Neural progenitor cell (in vitro differentiated cells): Measurements from ENCODE around the gene KLHL40. TPM values are rescaled to one million over a fixed set of nuclear protein-coding genes. Genes with fewer than 3 reads are reported as not detected.

Experiments
- DNase-seq: peaks from one replicate; pipeline ENCODE4 v3.0.0-alpha.2; 2016; ENCODE audit warnings: low spot score
- H2AFZ ChIP-seq: fragments of 200-600 bp; sonication (generic); replicated peaks from 2 replicates; pipeline ENCODE4 v1.6.1; 2016; ENCODE audit warnings: antibody characterized with exemption
- H3F3A ChIP-seq: fragments of 200-600 bp; sonication (generic); 2 replicates; pipeline ENCODE4 v1.6.1; 2016; ENCODE audit warnings: antibody characterized with exemption, low read depth
- H3K27ac ChIP-seq: fragments of 200-600 bp; sonication (generic); 2 replicates; pipeline ENCODE4 v1.5.1; 2016; ENCODE audit warnings: mild to moderate bottlenecking
- H3K27me3 ChIP-seq: fragments of 200-600 bp; sonication (generic); 2 replicates; pipeline ENCODE4 v1.6.1; 2016; ENCODE audit warnings: mild to moderate bottlenecking, moderate library complexity
- H3K36me3 ChIP-seq: fragments of 200-600 bp; sonication (generic); 2 replicates; pipeline ENCODE4 v1.5.1; 2016
- H3K4me1 ChIP-seq: fragments of 200-600 bp; sonication (generic); 2 replicates; pipeline ENCODE4 v1.6.1; 2016; ENCODE audit warnings: mixed run types
- H3K4me2 ChIP-seq: fragments of 200-600 bp; sonication (generic); 2 replicates; pipeline ENCODE4 v1.6.1; 2016
- H3K4me3 ChIP-seq: fragments of 200-600 bp; sonication (generic); 2 replicates; pipeline ENCODE4 v1.5.1; 2016
- H3K79me2 ChIP-seq: fragments of 200-600 bp; sonication (generic); 2 replicates; pipeline ENCODE4 v1.6.1; 2016; ENCODE audit warnings: low read depth
- H3K9ac ChIP-seq: fragments of 200-600 bp; sonication (generic); 2 replicates; pipeline ENCODE4 v1.6.1; 2016
- H3K9me3 ChIP-seq: fragments of 200-600 bp; sonication (generic); 2 replicates; pipeline ENCODE4 v1.5.1; 2016; ENCODE audit warnings: low read depth
- H4K20me1 ChIP-seq: fragments of 200-600 bp; sonication (generic); 2 replicates; pipeline ENCODE4 v1.6.1; 2016; ENCODE audit warnings: low read depth
- H3K27ac Mint-ChIP-seq: 3 replicates; pipeline ENCODE4 v1.8.0; 2021; ENCODE audit warnings: mixed read lengths
- H3K27me3 Mint-ChIP-seq: 2 replicates; pipeline ENCODE4 v1.8.0; 2022; ENCODE audit warnings: low read depth, mild to moderate bottlenecking, inconsistent platforms, moderate library complexity, mixed read lengths; ENCODE audit not compliant: insufficient read depth
- H3K36me3 Mint-ChIP-seq: 3 replicates; pipeline ENCODE4 v1.8.0; 2021; ENCODE audit warnings: mixed read lengths
- H3K4me1 Mint-ChIP-seq: 3 replicates; pipeline ENCODE4 v1.8.0; 2021; ENCODE audit warnings: mixed read lengths
- H3K4me3 Mint-ChIP-seq: 3 replicates; pipeline ENCODE4 v1.8.0; 2021; ENCODE audit warnings: mild to moderate bottlenecking, moderate library complexity, mixed read lengths
- H3K9me3 Mint-ChIP-seq: 3 replicates; pipeline ENCODE4 v1.8.0; 2020; ENCODE audit warnings: mixed read lengths
- EZH2 ChIP-seq: fragments of 200-600 bp; sonication (generic); IDR thresholded peaks from 2 replicates; pipeline ENCODE4 v1.6.1; 2017; ENCODE audit warnings: antibody characterized with exemption, mild to moderate bottlenecking, moderate library complexity
- EZH2phosphoT487 ChIP-seq: fragments of 200-600 bp; sonication (generic); IDR thresholded peaks from 2 replicates; pipeline ENCODE4 v1.6.1; 2017; ENCODE audit warnings: antibody characterized with exemption
- total RNA-seq: library from RNA; depleted of rRNA; stranded (reverse); fragments of >200 nt; gene quantifications from 2 replicates; pipeline ENCODE4 v1.2.3, GENCODE V29; 2015; ENCODE audit warnings: low replicate concordance
- TF ChIP-seq, protein P1 (sequence below): fragments of 200-600 bp; sonication (generic); IDR thresholded peaks from 2 replicates; pipeline ENCODE4 v1.5.1; 2017; ENCODE audit warnings: antibody characterized with exemption, mild to moderate bottlenecking

KLHL40 gene
- total RNA-seq, 1 donor from 2014 or later = not detected

- H3F3A ChIP-seq = peaks cover 6% of the 10 kb centered on the region
- H3K27me3 Mint-ChIP-seq = peaks cover 5% of the 10 kb centered on the region
- no peak overlapping the region for H3K9ac ChIP-seq
- peaks cover 16% of the 10 kb centered on the region for H4K20me1 ChIP-seq
- DNase-seq = peak; percentile 38
- H3K27ac Mint-ChIP-seq = no peak overlapping the region
- peaks cover 2% of the 10 kb centered on the region for H3K9me3 Mint-ChIP-seq
- H3K79me2 ChIP-seq = no peaks in the 10 kb centered on the region
- H3K4me1 Mint-ChIP-seq = peaks cover 33% of the 10 kb centered on the region
- H2AFZ ChIP-seq = no peak overlapping the region
- H3K9me3 ChIP-seq = no peaks in the 10 kb centered on the region
- peaks cover 3% of the 10 kb centered on the region for H3K36me3 Mint-ChIP-seq
- H3K4me1 ChIP-seq = peaks cover 12% of the 10 kb centered on the region
- no peaks in the 10 kb centered on the region for H3K36me3 ChIP-seq
- H3K27ac ChIP-seq = no peak overlapping the region
- peak overlapping the region; percentile 100 for H3K4me2 ChIP-seq
- no peaks in the 10 kb centered on the region for H3K27me3 ChIP-seq
- peak overlapping the region; percentile 86 for H3K4me3 ChIP-seq
- H3K4me3 Mint-ChIP-seq = peak overlapping the region; percentile 73
- TF ChIP-seq, protein P1, sequence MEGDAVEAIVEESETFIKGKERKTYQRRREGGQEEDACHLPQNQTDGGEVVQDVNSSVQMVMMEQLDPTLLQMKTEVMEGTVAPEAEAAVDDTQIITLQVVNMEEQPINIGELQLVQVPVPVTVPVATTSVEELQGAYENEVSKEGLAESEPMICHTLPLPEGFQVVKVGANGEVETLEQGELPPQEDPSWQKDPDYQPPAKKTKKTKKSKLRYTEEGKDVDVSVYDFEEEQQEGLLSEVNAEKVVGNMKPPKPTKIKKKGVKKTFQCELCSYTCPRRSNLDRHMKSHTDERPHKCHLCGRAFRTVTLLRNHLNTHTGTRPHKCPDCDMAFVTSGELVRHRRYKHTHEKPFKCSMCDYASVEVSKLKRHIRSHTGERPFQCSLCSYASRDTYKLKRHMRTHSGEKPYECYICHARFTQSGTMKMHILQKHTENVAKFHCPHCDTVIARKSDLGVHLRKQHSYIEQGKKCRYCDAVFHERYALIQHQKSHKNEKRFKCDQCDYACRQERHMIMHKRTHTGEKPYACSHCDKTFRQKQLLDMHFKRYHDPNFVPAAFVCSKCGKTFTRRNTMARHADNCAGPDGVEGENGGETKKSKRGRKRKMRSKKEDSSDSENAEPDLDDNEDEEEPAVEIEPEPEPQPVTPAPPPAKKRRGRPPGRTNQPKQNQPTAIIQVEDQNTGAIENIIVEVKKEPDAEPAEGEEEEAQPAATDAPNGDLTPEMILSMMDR = no peak
- no peak for TF ChIP-seq EZH2
- TF ChIP-seq EZH2phosphoT487 = no peak
These were observed 29.9 kb upstream of the KLHL40 start for GRCh38 chr3:42655331-42655888.

GRCh38 chr3:42655980-42656679 is 29.2 kb upstream of the KLHL40 start:
- peaks cover 2% of the 10 kb centered on the region for H3K9me3 Mint-ChIP-seq
- no peak for DNase-seq
- no peak overlapping the region for H2AFZ ChIP-seq
- H4K20me1 ChIP-seq = peaks cover 16% of the 10 kb centered on the region
- TF ChIP-seq EZH2 = no peak
- TF ChIP-seq, protein P1 = no peak
- no peak for TF ChIP-seq EZH2phosphoT487
- H3K27me3 ChIP-seq = no peaks in the 10 kb centered on the region
- H3K79me2 ChIP-seq = no peaks in the 10 kb centered on the region
- H3K9me3 ChIP-seq = no peaks in the 10 kb centered on the region
- peaks cover 2% of the 10 kb centered on the region for H3K27me3 Mint-ChIP-seq
- H3K9ac ChIP-seq = no peak overlapping the region
- no peaks in the 10 kb centered on the region for H3K36me3 ChIP-seq
- peak overlapping the region; percentile 84 for H3K27ac Mint-ChIP-seq
- H3K4me1 Mint-ChIP-seq = peaks cover 30% of the 10 kb centered on the region
- H3K4me2 ChIP-seq = no peak overlapping the region
- peak overlapping the region; percentile 73 for H3K4me3 Mint-ChIP-seq
- no peak overlapping the region for H3K27ac ChIP-seq
- peaks cover 6% of the 10 kb centered on the region for H3F3A ChIP-seq
- H3K4me3 ChIP-seq = no peak overlapping the region
- H3K36me3 Mint-ChIP-seq = peaks cover 4% of the 10 kb centered on the region
- H3K4me1 ChIP-seq = peaks cover 12% of the 10 kb centered on the region

DNA sequence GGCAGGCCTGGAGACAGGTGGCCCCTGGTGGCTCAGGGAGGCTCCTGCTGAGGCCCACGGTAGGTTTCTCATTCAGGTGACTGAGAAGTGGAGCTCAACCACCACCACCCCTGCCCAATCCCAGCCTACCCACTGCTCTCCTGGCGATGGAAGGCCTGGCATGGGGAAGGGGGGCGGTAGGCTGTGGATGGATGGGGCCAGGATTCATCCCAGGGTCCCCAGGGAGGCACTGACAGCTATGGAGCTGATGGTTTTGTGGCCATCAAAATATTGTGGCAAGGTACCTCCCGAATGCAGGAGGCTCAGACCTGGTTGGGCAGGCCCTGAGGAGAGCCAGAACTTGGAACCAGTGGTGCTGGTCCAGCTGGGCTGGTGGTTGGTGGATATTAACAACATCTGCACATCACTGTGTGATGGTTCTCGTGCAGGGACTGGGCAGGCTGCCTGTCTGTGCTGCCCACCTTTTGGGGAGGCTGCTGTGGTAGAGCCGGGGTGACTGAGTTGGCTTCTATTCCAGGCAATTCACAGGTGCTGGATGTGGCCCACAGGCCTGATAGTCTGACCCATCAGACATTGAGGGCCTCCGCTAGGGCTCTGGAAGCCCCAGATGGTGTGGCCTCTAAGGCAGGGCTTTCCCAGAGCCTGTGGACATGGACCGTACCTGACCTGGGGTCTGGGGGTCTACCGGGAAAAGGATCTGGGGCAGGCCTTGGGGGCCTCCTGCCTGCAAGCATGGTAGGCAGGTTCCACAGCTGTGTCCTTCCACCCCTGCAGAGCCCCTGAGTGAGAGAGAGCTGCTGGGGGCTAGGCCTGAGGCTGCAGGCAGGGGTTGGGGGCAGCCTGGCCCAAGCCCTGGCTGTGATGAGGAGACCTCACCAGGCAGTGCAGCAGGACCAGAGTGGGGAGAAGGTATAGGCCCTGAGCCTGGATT is 28.4 kb upstream of the KLHL40 start:
- Histone ChIP-seq H3K9me3 (no peaks in the 10 kb centered on the region), H3K27me3 (no peaks in the 10 kb centered on the region), H3K4me2 (no peak overlapping the region), H4K20me1 (peaks cover 15% of the 10 kb centered on the region), H3K4me1 (peaks cover 12% of the 10 kb centered on the region), H2AFZ (no peak overlapping the region), H3K79me2 (no peaks in the 10 kb centered on the region), H3K9ac (no peak overlapping the region), H3K4me3 (no peak overlapping the region), H3F3A (peaks cover 2% of the 10 kb centered on the region), H3K36me3 (no peaks in the 10 kb centered on the region), H3K27ac (no peak overlapping the region)
- no peak for DNase-seq
- peaks cover 2% of the 10 kb centered on the region for H3K27me3 Mint-ChIP-seq
- H3K9me3 Mint-ChIP-seq = peaks cover 2% of the 10 kb centered on the region
- H3K27ac Mint-ChIP-seq = no peak overlapping the region
- H3K4me3 Mint-ChIP-seq = no peak overlapping the region
- peaks cover 24% of the 10 kb centered on the region for H3K4me1 Mint-ChIP-seq
- H3K36me3 Mint-ChIP-seq = peaks cover 6% of the 10 kb centered on the region
- no peak for TF ChIP-seq EZH2phosphoT487
- TF ChIP-seq EZH2 = no peak
- TF ChIP-seq, protein P1 = no peak
